BE2C (cell line): Measurements from ENCODE around the gene RRBP1.
"Not testable (repeated sequence)": the region's sequence is repeated elsewhere in the genome, so short reads cannot be mapped to it uniquely, and the experiment has no call there.

Experiments used
- DNase-seq: peaks from one replicate; pipeline ENCODE4 v3.0.0-alpha.2; 2020
- H3K27me3 ChIP-seq: fragments of 250-450 bp; sonication (Bioruptor Pico); 2 replicates; pipeline ENCODE4 v1.5.1; 2020; ENCODE audit warnings: mild to moderate bottlenecking
- H3K36me3 ChIP-seq: fragments of 250-450 bp; sonication (Bioruptor Pico); 2 replicates; pipeline ENCODE4 v1.5.1; 2020; ENCODE audit warnings: mild to moderate bottlenecking
- H3K4me1 ChIP-seq: fragments of 250-450 bp; sonication (Bioruptor Pico); 2 replicates; pipeline ENCODE4 v1.5.1; 2020
- H3K4me3 ChIP-seq: 2 replicates; pipeline ENCODE4 v1.5.1; 2011; ENCODE audit warnings: low read depth, low read length
- H3K9me3 ChIP-seq: fragments of 250-450 bp; sonication (Bioruptor Pico); 2 replicates; pipeline ENCODE4 v1.5.1; 2020
- TF ChIP-seq, protein P1 (sequence below): IDR thresholded peaks from 2 replicates; pipeline ENCODE4 v1.5.1; 2012; ENCODE audit warnings: mild to moderate bottlenecking, low read depth, low read length

RRBP1 gene

DNA sequence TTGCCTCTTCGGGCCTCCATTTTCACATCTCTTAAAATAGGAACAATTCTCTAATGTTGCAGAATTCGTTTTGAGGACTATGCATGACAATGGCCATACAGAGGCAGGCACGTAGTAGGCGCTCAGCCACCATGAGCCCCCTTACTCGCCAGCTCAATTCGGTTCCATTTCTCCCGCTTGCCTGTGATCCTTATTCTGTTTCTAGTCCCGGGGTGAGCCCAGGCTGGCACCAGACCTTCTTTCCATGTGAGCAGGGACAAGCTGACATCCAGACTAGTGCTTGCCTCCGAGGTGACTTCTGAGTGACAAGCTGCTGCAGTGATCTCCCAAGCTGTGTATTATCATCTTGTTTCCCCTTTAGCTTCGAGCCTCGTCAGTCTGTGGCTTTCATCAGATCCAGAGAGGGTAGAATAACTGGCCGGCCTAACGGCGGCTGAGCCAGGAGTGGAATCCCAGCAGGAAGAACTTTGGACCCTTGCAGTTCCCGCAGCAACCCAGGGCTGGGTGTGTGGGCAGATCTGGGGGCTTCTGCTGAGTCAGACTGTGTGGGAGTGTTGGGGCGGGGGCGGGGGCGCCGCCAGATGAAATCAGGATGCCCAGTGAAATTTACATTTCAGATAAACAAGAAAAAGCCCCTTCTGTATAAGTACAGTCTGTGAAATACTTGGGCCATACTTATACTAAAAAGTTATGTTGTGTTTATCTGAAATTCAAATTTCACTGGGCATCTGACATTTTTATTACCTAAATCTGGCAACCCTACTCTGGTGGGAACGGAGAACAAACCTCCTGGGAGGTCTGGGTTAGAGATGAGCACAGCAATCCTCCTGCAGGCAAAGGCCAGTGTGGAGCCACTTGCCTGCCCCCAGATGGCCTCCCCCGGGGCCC, 28.6 kb upstream of the RRBP1 start:
- Histone ChIP-seq H3K4me3 (no peak overlapping the region), H3K36me3 (no peaks in the 10 kb centered on the region), H3K4me1 (no peaks in the 10 kb centered on the region), H3K27me3 (no peaks in the 10 kb centered on the region), H3K9me3 (no peaks in the 10 kb centered on the region)
- DNase-seq, result no peak
- TF ChIP-seq, protein P1, sequence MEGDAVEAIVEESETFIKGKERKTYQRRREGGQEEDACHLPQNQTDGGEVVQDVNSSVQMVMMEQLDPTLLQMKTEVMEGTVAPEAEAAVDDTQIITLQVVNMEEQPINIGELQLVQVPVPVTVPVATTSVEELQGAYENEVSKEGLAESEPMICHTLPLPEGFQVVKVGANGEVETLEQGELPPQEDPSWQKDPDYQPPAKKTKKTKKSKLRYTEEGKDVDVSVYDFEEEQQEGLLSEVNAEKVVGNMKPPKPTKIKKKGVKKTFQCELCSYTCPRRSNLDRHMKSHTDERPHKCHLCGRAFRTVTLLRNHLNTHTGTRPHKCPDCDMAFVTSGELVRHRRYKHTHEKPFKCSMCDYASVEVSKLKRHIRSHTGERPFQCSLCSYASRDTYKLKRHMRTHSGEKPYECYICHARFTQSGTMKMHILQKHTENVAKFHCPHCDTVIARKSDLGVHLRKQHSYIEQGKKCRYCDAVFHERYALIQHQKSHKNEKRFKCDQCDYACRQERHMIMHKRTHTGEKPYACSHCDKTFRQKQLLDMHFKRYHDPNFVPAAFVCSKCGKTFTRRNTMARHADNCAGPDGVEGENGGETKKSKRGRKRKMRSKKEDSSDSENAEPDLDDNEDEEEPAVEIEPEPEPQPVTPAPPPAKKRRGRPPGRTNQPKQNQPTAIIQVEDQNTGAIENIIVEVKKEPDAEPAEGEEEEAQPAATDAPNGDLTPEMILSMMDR, result no peak

DNA sequence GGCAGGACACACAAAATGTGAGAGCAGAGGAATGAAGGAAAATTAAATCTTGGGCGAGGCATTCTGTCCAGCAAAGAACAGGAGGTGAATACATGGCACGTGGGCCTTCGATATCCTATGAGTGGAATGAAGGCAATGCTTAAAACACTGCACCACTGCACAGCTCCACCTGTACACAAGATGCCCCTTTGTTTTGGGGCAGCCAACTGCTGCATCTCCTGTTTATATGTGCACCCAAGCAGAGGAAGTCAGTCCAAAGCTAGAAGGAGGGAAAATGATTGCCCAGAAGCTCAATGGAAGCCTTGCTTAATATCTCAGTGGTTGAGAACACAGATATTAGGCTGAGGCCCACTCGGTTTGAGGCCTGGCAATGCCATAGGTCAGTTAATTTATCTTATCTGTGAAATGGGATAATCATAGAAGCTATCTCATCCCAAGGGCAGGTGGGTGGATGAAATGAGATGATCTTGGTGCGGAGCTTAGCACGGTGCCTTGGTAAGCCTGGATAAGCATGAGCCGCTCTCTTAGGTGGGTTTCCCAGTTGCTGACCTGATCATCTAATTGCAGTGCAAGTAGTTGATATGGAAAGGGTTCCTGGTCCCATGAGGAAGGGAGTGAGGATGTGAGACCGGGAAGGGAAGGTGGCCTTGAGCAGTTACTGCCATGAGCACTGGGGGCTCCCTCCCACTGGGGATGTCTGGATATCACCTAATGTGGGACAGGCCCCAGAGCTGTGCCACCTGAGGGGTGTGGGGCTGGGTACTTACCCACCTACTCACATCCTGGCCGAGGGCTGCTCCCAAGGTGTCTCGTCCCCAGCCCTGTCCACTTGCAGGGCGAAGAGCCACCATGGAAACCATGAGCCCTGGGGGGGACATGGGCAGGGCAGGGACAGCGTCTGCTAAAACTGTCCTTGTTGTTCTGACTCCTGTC, 27.6 kb upstream of the RRBP1 start:
- no peak for DNase-seq
- no peak overlapping the region for H3K4me3 ChIP-seq
- no peaks in the 10 kb centered on the region for H3K4me1 ChIP-seq
- H3K27me3 ChIP-seq, result no peaks in the 10 kb centered on the region
- no peaks in the 10 kb centered on the region for H3K9me3 ChIP-seq
- H3K36me3 ChIP-seq, result no peaks in the 10 kb centered on the region
- TF ChIP-seq, protein P1, result no peak

DNA sequence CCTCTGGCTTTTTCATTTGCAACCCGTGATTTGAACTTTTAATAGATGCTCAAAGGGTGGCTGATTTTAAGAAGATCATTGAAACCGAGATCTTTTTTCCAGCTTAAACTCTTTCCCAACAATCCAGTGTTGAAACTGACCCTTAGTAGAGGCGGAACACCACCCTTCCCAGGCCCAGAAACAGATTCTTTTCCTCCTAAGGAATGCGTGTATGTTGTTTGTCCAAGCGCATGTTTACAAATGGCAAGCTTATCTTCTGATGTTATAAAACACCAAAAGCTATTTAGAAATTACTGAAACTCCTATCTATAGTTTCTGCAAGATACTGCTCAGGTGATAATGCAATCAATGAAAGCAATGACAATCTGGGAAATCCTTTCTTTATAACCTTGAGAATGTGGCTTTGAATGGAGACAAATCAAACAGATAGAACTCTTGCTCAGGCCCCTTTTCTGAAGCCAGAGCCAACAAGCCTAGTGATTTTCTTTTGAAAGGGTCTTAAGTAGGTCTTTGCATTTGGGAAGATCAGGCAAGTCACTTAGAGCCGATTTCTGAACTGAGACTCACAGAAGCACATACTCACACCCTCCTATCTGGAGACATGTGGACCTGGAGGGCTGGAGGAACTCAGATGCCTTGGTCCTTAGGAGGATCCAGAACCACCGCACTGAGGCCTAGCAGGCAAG, 26.8 kb upstream of the RRBP1 start:
- Histone ChIP-seq H3K36me3 (no peaks in the 10 kb centered on the region), H3K9me3 (no peaks in the 10 kb centered on the region), H3K4me3 (no peak overlapping the region), H3K4me1 (no peaks in the 10 kb centered on the region), H3K27me3 (no peaks in the 10 kb centered on the region)
- no peak for DNase-seq
- TF ChIP-seq, protein P1, result no peak

DNA sequence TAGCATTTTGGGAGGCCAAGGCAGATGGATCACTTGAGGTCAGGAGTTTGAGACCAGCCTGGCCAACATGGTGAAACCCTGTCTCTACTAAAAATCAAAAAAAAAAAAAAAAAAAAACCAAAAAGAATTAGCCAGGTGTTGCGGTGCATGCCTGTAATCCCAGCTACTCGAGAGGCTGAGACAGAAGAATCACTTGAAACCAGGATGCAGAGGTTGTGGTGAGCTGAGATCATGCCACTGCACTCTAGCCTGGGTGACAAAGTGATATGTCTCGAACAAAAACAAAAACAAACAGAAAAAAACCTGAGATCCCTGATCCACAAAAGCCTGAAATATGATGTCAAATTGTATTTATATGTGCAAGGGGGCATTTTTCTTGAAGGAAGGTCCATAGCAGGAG, 25.9 kb upstream of the RRBP1 start:
- not testable (repeated sequence) for DNase-seq, H3K27me3 ChIP-seq, H3K9me3 ChIP-seq, H3K36me3 ChIP-seq, H3K4me1 ChIP-seq, H3K4me3 ChIP-seq

DNA sequence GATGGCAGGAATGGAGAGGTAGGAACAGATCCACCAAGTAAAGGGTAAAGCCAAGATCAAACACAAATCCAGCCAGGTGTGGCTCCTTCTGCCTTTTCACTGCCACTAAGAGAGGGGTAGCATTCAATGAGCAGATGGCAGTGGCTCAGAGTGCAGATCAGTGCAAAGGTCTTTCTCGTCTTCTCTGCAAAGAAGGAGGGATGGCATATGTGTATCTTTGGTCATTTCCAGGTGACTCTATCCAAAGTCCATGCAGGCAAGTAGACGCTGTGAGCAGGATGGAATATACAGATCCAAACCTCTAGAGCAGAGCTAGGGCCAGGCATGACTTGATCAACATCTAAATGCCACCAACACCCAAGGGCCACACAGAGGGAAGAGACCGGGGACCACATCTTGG, 24.6 kb upstream of the RRBP1 start:
- no peak for DNase-seq
- H3K4me1 ChIP-seq, result no peaks in the 10 kb centered on the region
- H3K36me3 ChIP-seq, result no peaks in the 10 kb centered on the region
- H3K4me3 ChIP-seq, result no peak overlapping the region
- no peaks in the 10 kb centered on the region for H3K9me3 ChIP-seq
- TF ChIP-seq, protein P1, result no peak
- H3K27me3 ChIP-seq, result no peaks in the 10 kb centered on the region

DNA sequence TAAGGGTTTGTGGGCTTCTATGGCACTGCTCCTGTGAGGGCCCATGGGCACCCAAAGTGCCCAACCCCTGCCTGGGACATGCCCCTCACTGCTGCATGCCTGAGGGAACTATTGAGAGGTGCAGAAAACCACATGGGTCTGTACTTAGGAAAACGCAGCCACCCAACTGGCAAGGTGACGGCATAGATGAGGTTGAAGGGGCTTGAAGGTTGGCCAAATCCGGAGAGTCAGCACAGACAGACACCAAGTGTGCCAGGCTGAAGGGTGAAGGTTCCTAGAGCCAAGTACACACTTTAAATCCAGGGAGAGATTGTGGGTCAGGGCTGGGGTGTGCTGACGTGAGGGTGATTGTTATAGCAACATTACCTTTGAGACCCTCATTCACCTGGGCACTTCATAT, 23.9 kb upstream of the RRBP1 start:
- no peaks in the 10 kb centered on the region for H3K27me3 ChIP-seq
- H3K36me3 ChIP-seq, result no peaks in the 10 kb centered on the region
- no peaks in the 10 kb centered on the region for H3K9me3 ChIP-seq
- TF ChIP-seq, protein P1, result no peak
- no peak overlapping the region for H3K4me3 ChIP-seq
- H3K4me1 ChIP-seq, result no peaks in the 10 kb centered on the region
- no peak for DNase-seq
